ENCODE results near the gene MCC. TPM values are rescaled to one million over a fixed set of nuclear protein-coding genes. Genes with fewer than 3 reads are reported as not detected.

The MCC gene
- polyA plus RNA-seq, 2 of the 4 experiments (the other 2 are of a cell fraction): 0.09 to 0.10 TPM

- TF ChIP-seq KDM5A (IDR thresholded peaks at IDR 0.05) (no peak), FOSB (CRISPR knock-in tag; IDR thresholded peaks at IDR 0.05) (no peak)
Observed at GRCh38 chr5:113255579-113256386, 232.5 kb downstream of the MCC start (continued).

- FAIRE-seq: no peak
- no peaks in the 10 kb centered on the region for H3K9me3 ChIP-seq
- H3K4me2 ChIP-seq: no peak overlapping the region
- no peaks in the 10 kb centered on the region for H3K4me1 ChIP-seq
- ChIA-PET POLR2A (no interaction called here), CTCF (no interaction called here)
- DNase-seq (ENCODE audit: low read depth in 1 of 2, low spot score in 1 of 2): no peak
- WGBS (ENCODE audit: missing lambda C conversion rate): 5% methylated on average over 4 of the region's 4 CpGs
- no peak overlapping the region for H3K27ac ChIP-seq
- ATAC-seq: no peak
- no peak overlapping the region for H3K4me3 ChIP-seq
- no peak for TF ChIP-seq NPAS2 (CRISPR knock-in tag; IDR thresholded peaks at IDR 0.05; ENCODE audit: borderline replicate concordance)
- no peak for TF ChIP-seq MAFK (IDR thresholded peaks at IDR 0.05; ENCODE audit: partially characterized antibody)
- TF ChIP-seq SREBF2 (IDR thresholded peaks at IDR 0.05): no peak
- TF ChIP-seq HOXA7 (CRISPR knock-in tag; IDR thresholded peaks at IDR 0.05): no peak
- no peak for TF ChIP-seq FOSL2 (IDR thresholded peaks at IDR 0.05)
- TF ChIP-seq FOSL2 (CRISPR knock-in tag; IDR thresholded peaks at IDR 0.05): no peak
- TF ChIP-seq CHD2 (IDR thresholded peaks at IDR 0.05; ENCODE audit: low read length, partially characterized antibody): no peak
- TF ChIP-seq ZC3H11A (IDR thresholded peaks at IDR 0.05): no peak
Observed at GRCh38 chr5:113255105-113255504, 233.1 kb downstream of the MCC start.

GRCh38 chr5:113253037-113253436, 235.2 kb downstream of the MCC start:
- Histone ChIP-seq H3K27ac (no peak overlapping the region), H3K4me1 (no peaks in the 10 kb centered on the region), H3K9me3 (no peaks in the 10 kb centered on the region), H3K4me2 (no peak overlapping the region), H3K4me3 (no peak overlapping the region)
- ChIA-PET POLR2A (no interaction called here), CTCF (no interaction called here)
- FAIRE-seq: no peak
- TF ChIP-seq MYC (IDR thresholded peaks at IDR 0.05; ENCODE audit: borderline replicate concordance, low read length) (no peak), JUNB (IDR thresholded peaks at IDR 0.05) (no peak), EP300 (IDR thresholded peaks at IDR 0.05) (no peak), BHLHE40 (IDR thresholded peaks at IDR 0.05; ENCODE audit: low read depth, low read length) (no peak), JUN (IDR thresholded peaks at IDR 0.05) (no peak), GATA3 (IDR thresholded peaks at IDR 0.05; ENCODE audit: borderline replicate concordance) (no peak), HES2 (IDR thresholded peaks at IDR 0.05) (no peak), NR3C1 (IDR thresholded peaks at IDR 0.05) (no peak), USF2 (IDR thresholded peaks at IDR 0.05) (no peak), TFCP2L1 (CRISPR knock-in tag; IDR thresholded peaks at IDR 0.05) (no peak), HOXA7 (CRISPR knock-in tag; IDR thresholded peaks at IDR 0.05) (no peak), PBX3 (IDR thresholded peaks at IDR 0.05) (no peak), EHF (CRISPR knock-in tag; IDR thresholded peaks at IDR 0.05) (no peak)
- WGBS (ENCODE audit: missing lambda C conversion rate): 19% methylated on average over 3 of the region's 3 CpGs
- no peak for ATAC-seq
- DNase-seq (ENCODE audit: low read depth in 1 of 2, low spot score in 1 of 2): no peak

GRCh38 chr5:113252066-113252465, 236.2 kb downstream of the MCC start:
- WGBS (ENCODE audit: missing lambda C conversion rate): 35% methylated on average over 4 of the region's 7 CpGs
- CTCF ChIA-PET: no interaction called here
- TF ChIP-seq ELK1 (IDR thresholded peaks at IDR 0.05; ENCODE audit: low read depth, low read length): no peak
- no peak for TF ChIP-seq ZC3H11A (IDR thresholded peaks at IDR 0.05)
- no peak for FAIRE-seq
- POLR2A ChIA-PET: no interaction called here
- Histone ChIP-seq H3K27ac (no peak overlapping the region), H3K4me1 (no peaks in the 10 kb centered on the region), H3K4me3 (no peak overlapping the region), H3K9me3 (no peaks in the 10 kb centered on the region), H3K4me2 (no peak overlapping the region)
- ATAC-seq: no peak
- DNase-seq (ENCODE audit: low read depth in 1 of 2, low spot score in 1 of 2): no peak

All from A549 (cell line).